ENCODE measurements around the gene SMAD4. TPM values are rescaled to one million over a fixed set of nuclear protein-coding genes. Genes with fewer than 3 reads are reported as not detected.

The SMAD4 gene
- total and polyA plus RNA-seq, 2 of the 13 experiments (the other 11 are each of a cell fraction or from before 2014, with no cell fraction given) = 70.2 to 72.0 TPM

- no peak for TF ChIP-seq SMAD1 (CRISPR knock-in tag; IDR thresholded peaks at IDR 0.05; ENCODE audit: borderline replicate concordance, low read depth)
- peak; percentile 67; the same call in 1 of the 2 replicates for TF ChIP-seq ATF2 (CRISPR knock-in tag; IDR thresholded peaks at IDR 0.05)
- no peak for TF ChIP-seq ZNF432 (CRISPR knock-in tag; IDR thresholded peaks at IDR 0.05; ENCODE audit: borderline replicate concordance)
- no peak for TF ChIP-seq ETV6 (CRISPR knock-in tag; conservative IDR thresholded peaks at IDR 0.05)
- TF ChIP-seq SRSF9 (IDR thresholded peaks at IDR 0.05; ENCODE audit: borderline replicate concordance, insufficient read depth, low read depth, low read length, poor library complexity, severe bottlenecking) = no peak
- no peak for TF ChIP-seq TRAFD1 (CRISPR knock-in tag; IDR thresholded peaks at IDR 0.05; ENCODE audit: borderline replicate concordance)
- TF ChIP-seq KAT8 (CRISPR knock-in tag; IDR thresholded peaks at IDR 0.05) = no peak
- TF ChIP-seq ZBTB21 (CRISPR knock-in tag; IDR thresholded peaks at IDR 0.05) = no peak
- peak; percentile 81 for TF ChIP-seq CEBPG (CRISPR knock-in tag; IDR thresholded peaks at IDR 0.05)
- TF ChIP-seq ZNF704 (CRISPR knock-in tag; IDR thresholded peaks at IDR 0.05; ENCODE audit: borderline replicate concordance) = no peak
- no peak for TF ChIP-seq EEA1 (CRISPR knock-in tag; IDR thresholded peaks at IDR 0.05; ENCODE audit: borderline replicate concordance)
- peak; percentile 61; the same call in 1 of the 2 replicates for TF ChIP-seq ZBTB20 (CRISPR knock-in tag; IDR thresholded peaks at IDR 0.05; ENCODE audit: borderline replicate concordance, low read depth)
- no peak for TF ChIP-seq ZNF280D (CRISPR knock-in tag; IDR thresholded peaks at IDR 0.05)
- no peak for TF ChIP-seq IRX3 (CRISPR knock-in tag; IDR thresholded peaks at IDR 0.05; ENCODE audit: borderline replicate concordance, low read depth)
- no peak for TF ChIP-seq MAF1 (CRISPR knock-in tag; IDR thresholded peaks at IDR 0.05; ENCODE audit: borderline replicate concordance)
- no peak for TF ChIP-seq ATAD3A (CRISPR knock-in tag; IDR thresholded peaks at IDR 0.05)
- TF ChIP-seq HOXA7 (CRISPR knock-in tag; IDR thresholded peaks at IDR 0.05) = no peak
- 0 out of 2 replicates have a peak, but pooled peaks have one; percentile 19 for TF ChIP-seq NR2F2 (IDR thresholded peaks at IDR 0.05; ENCODE audit: borderline replicate concordance, low read depth)
- no peak for TF ChIP-seq ZNF772 (CRISPR knock-in tag; IDR thresholded peaks at IDR 0.05)
- no peak for TF ChIP-seq FLYWCH1 (CRISPR knock-in tag; IDR thresholded peaks at IDR 0.05)
Measured at GRCh38 chr18:51038110-51038509, 8.1 kb downstream of the SMAD4 start (continued).
